Body of pancreas (tissue), 4 donors: ENCODE data around the gene HLX.

Experiments used
- CTCF ChIP-seq, 7 experiments: fragments of 450-650 bp in 4 of 7; fragments of 200-600 bp in 3 of 7; sonication (generic) in 3 of 7; IDR thresholded peaks; one replicate each; pipeline ENCODE4 v1.5.1; 2016 to 2019; ENCODE audit warnings: antibody characterized with exemption in 7 of 7
- POLR2A ChIP-seq, 3 donors: fragments of 450-650 bp; IDR thresholded peaks; one replicate each; pipeline ENCODE4 v1.6.1; 2016; ENCODE audit warnings: antibody characterized with exemption in 3 of 3, mild to moderate bottlenecking in 2 of 3

- TF ChIP-seq CTCF (IDR thresholded peaks at IDR 0.05) = no peak
- no peak for TF ChIP-seq POLR2A (IDR thresholded peaks at IDR 0.05)
Measured at GRCh38 chr1:220890602-220891001, 11.4 kb downstream of the HLX start.
